Thoracic aorta (tissue), 2 donors: ENCODE measurements around the gene ZNF423. TPM values are rescaled to one million over a fixed set of nuclear protein-coding genes. Genes with fewer than 3 reads are reported as not detected.

Source experiments
- ATAC-seq: fragments of 150-250 bp; one replicate; pipeline ENCODE4 v1.8.0; 2017; ENCODE audit warnings: low read depth; ENCODE audit not compliant: insufficient number of reproducible peaks, low FRiP score
- DNase-seq: peaks from one replicate; pipeline ENCODE4 v3.0.0-alpha.2; 2020; ENCODE audit warnings: low spot score
- H3K27ac ChIP-seq, 2 donors: fragments of 200-600 bp; sonication (generic); 1 replicate in 1 of 2; 2 replicates in 1 of 2; pipeline ENCODE4 v1.5.1; 2016; ENCODE audit warnings: mild to moderate bottlenecking in 2 of 2, moderate library complexity in 2 of 2
- H3K27me3 ChIP-seq: fragments of 200-600 bp; sonication (generic); replicated peaks from 2 replicates; pipeline ENCODE4 v1.6.0; 2016; ENCODE audit warnings: mild to moderate bottlenecking; ENCODE audit not compliant: insufficient read depth
- H3K36me3 ChIP-seq: fragments of 200-600 bp; sonication (generic); one replicate; pipeline ENCODE4 v1.5.1; 2016
- H3K4me1 ChIP-seq, 2 donors: fragments of 200-600 bp; sonication (generic); 1 replicate in 1 of 2; 2 replicates in 1 of 2; pipeline versions ENCODE4 v1.5.1 to v1.6.0; 2016; ENCODE audit warnings: low read depth in 2 of 2, mild to moderate bottlenecking in 1 of 2; ENCODE audit not compliant: control insufficient read depth in 1 of 2
- H3K4me3 ChIP-seq: fragments of 200-600 bp; sonication (generic); 2 replicates; pipeline ENCODE4 v1.5.1; 2016; ENCODE audit warnings: mild to moderate bottlenecking
- H3K9me3 ChIP-seq: fragments of 200-600 bp; sonication (generic); 2 replicates; pipeline ENCODE4 v1.5.1; 2016
- total RNA-seq, 2 donors: library from RNA; depleted of rRNA; stranded (reverse); fragments of >200 nt; gene quantifications; one replicate each; pipeline versions ENCODE4 v1.1.0 to v1.2.3, GENCODE V29; 2016
- TF ChIP-seq, protein P1 (sequence below): fragments of 200-600 bp; sonication (generic); IDR thresholded peaks from one replicate; pipeline ENCODE4 v1.5.1; 2019; ENCODE audit warnings: antibody characterized with exemption

Gene ZNF423
- total RNA-seq, 2 donors from 2014 or later = 16.2 to 22.9 TPM

DNA sequence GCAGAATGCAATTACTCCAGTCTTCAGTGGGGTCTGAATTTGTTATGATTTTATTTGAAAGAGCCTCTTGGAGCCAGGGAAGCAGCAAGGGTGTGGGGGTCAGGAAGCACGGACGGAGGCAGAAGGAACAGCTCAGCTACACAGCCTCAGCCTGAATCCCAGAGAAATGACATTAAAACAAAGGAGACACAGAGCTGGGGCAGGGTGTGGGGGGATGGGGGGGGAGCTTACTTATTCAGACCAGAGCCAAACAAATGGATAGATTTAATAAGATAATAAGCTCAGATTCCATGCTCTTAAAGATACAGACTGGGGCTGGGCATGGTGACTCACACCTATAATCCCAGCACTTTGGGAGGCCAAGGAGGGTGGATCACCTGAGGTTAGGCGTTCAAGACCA lies 195.3 kb downstream of the ZNF423 start:
- Histone ChIP-seq H3K4me1 (peaks cover 14 to 18% of the 10 kb centered on the region in 2 donors), H3K27me3 (no peaks in the 10 kb centered on the region), H3K4me3 (no peak overlapping the region), H3K9me3 (no peaks in the 10 kb centered on the region), H3K27ac (no peak overlapping the region), H3K36me3 (no peaks in the 10 kb centered on the region)
- TF ChIP-seq, protein P1, sequence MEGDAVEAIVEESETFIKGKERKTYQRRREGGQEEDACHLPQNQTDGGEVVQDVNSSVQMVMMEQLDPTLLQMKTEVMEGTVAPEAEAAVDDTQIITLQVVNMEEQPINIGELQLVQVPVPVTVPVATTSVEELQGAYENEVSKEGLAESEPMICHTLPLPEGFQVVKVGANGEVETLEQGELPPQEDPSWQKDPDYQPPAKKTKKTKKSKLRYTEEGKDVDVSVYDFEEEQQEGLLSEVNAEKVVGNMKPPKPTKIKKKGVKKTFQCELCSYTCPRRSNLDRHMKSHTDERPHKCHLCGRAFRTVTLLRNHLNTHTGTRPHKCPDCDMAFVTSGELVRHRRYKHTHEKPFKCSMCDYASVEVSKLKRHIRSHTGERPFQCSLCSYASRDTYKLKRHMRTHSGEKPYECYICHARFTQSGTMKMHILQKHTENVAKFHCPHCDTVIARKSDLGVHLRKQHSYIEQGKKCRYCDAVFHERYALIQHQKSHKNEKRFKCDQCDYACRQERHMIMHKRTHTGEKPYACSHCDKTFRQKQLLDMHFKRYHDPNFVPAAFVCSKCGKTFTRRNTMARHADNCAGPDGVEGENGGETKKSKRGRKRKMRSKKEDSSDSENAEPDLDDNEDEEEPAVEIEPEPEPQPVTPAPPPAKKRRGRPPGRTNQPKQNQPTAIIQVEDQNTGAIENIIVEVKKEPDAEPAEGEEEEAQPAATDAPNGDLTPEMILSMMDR = no peak
- DNase-seq (no peak), ATAC-seq (no peak)

DNA sequence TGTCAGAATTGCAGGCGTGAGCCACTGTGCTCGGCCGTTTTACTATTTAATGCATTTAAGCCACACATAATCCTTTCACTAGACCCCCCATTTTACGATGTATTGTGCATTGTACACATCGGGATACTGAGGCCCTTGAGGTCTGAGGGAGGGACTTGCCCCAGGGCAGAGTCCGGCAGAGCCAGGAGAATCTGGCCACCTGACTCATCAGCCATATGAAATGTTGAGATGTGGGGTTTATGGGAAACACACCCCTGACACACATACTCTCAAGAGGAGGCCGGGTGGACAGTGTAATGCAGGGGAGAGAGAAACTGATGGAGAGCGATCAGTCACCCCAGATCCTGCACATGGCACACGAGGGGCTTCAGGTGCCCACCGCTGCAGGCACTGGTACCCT lies 196.6 kb downstream of the ZNF423 start:
- DNase-seq = no peak
- ATAC-seq = no peak
- TF ChIP-seq, protein P1 = no peak
- Histone ChIP-seq H3K36me3 (no peaks in the 10 kb centered on the region), H3K27ac (no peak overlapping the region), H3K9me3 (no peaks in the 10 kb centered on the region), H3K4me3 (no peak overlapping the region), H3K27me3 (no peaks in the 10 kb centered on the region), H3K4me1 (peaks cover 13 to 18% of the 10 kb centered on the region in 2 donors)

DNA sequence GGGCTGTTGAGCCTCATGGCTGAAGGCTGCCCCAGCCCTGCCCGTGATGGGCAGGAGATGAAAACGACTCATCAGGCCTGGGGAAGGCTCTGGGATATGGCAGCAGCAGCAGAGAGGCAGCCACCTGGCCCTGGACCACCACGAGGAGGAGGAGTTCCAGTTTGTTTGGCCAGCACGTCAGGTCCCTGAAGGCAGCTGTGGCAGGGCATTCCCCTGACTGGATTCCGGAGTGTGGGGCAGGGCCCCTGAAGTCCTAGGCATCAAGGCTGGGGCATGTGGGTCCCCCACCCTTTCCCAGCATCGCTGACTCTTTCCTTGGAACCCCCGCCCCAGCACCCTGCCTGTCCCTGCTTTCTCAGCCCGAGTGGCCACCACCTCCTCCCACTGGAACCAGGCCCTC lies 197.4 kb downstream of the ZNF423 start:
- H3K27me3 ChIP-seq = no peaks in the 10 kb centered on the region
- DNase-seq (no peak), ATAC-seq (no peak)
- TF ChIP-seq, protein P1 = no peak
- H3K4me1 ChIP-seq = peaks cover 5 to 9% of the 10 kb centered on the region in 2 donors
- H3K27ac ChIP-seq = no peak overlapping the region
- H3K9me3 ChIP-seq = no peaks in the 10 kb centered on the region
- no peak overlapping the region for H3K4me3 ChIP-seq
- H3K36me3 ChIP-seq = no peaks in the 10 kb centered on the region

DNA sequence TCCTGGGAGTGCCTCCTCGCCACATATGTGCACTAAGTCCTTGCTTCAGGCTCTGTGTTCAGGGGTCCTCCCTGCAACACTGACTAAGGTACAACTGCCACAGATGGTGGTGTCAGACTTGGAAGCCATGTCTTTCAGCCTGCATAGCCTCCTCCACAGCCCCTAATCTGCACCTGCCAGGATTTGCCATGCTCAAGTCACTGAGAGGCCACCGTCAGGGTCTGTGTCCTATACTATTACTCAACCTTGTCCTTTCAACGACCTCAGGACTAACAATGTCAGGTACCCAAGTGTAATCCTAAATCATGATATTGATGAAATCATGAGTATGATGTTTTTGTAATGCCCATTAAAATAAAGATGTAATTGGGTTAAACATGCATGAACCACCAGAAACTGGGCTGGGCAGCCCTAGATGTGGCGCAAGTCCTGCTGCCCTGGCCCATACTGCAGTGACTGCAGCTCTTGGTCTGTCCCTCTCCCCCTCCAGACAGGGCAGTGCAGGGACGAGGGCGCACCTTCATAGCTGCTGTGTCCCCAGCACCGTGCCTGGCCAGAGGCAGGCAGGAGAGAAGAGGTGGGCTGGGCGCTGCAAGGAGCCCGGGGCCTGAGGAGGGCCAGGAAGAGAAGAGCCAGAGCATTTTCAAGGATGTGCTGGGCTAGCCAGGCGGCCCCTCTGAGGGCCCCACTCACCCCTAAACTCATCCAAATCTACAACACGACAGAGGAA lies 198.0 kb downstream of the ZNF423 start:
- H3K9me3 ChIP-seq = no peaks in the 10 kb centered on the region
- H3K4me1 ChIP-seq = peaks cover 0 to 9% of the 10 kb centered on the region in 2 donors
- no peaks in the 10 kb centered on the region for H3K36me3 ChIP-seq
- ATAC-seq (no peak), DNase-seq (no peak)
- H3K27me3 ChIP-seq = no peaks in the 10 kb centered on the region
- TF ChIP-seq, protein P1 = no peak
- H3K27ac ChIP-seq = no peak overlapping the region
- no peak overlapping the region for H3K4me3 ChIP-seq

DNA sequence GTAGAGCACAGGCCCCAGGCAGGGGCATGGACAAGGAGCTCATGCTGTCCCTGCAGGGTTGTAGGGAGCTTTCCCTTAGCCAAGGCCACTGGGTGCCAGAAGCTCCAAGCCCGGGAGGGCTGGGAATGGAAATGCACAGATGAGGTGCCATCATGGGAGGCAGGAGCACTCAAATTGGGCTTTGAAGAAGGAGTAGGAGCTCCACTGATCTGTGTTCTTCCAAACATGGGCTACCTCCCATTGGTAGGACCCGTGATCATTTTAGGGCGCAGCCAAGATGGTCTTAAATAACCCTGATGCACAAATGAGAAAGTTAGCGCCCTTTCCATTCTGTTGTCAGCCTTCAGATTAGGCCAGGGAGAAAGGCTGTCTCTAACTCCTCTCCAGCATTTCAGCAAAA lies 201.5 kb downstream of the ZNF423 start:
- Histone ChIP-seq H3K27me3 (no peaks in the 10 kb centered on the region), H3K27ac (no peak overlapping the region), H3K36me3 (no peaks in the 10 kb centered on the region), H3K4me1 (peaks cover 6 to 20% of the 10 kb centered on the region in 2 donors), H3K9me3 (no peaks in the 10 kb centered on the region), H3K4me3 (no peak overlapping the region)
- ATAC-seq (no peak), DNase-seq (no peak)
- TF ChIP-seq, protein P1 = no peak
